NCI-H1436 treated with DMSO at 0.1 percent for 48 hours (cell line): ENCODE measurements around the gene PTPRO.

Experiments used
- DNase-seq: peaks from one replicate; lab custom pipeline; 2025; lab: John Stamatoyannopoulos, UW

PTPRO gene

GRCh38 chr12:15527201-15528080 lies 205.1 kb downstream of the PTPRO start:
- no peak for DNase-seq

GRCh38 chr12:15528666-15529065 lies 206.4 kb downstream of the PTPRO start:
- DNase-seq: no peak

- DNase-seq: no peak
Measured at GRCh38 chr12:15530361-15530760, 208.1 kb downstream of the PTPRO start.

- DNase-seq: no peak
Measured at GRCh38 chr12:15532364-15532977, 210.2 kb downstream of the PTPRO start.

- no peak for DNase-seq
Measured at GRCh38 chr12:15534322-15534721, 212.0 kb downstream of the PTPRO start.

- DNase-seq: no peak
Measured at GRCh38 chr12:15534874-15535273, 212.6 kb downstream of the PTPRO start.

- DNase-seq: no peak
Measured at GRCh38 chr12:15535352-15535781, 213.1 kb downstream of the PTPRO start.

GRCh38 chr12:15536446-15536845 lies 214.1 kb downstream of the PTPRO start:
- no peak for DNase-seq

GRCh38 chr12:15538881-15539280 lies 216.6 kb downstream of the PTPRO start:
- no peak for DNase-seq

GRCh38 chr12:15540005-15540404 lies 217.7 kb downstream of the PTPRO start:
- DNase-seq: no peak

GRCh38 chr12:15540469-15540872 lies 218.2 kb downstream of the PTPRO start:
- no peak for DNase-seq

- DNase-seq: no peak
Measured at GRCh38 chr12:15541996-15542631, 219.8 kb downstream of the PTPRO start.

GRCh38 chr12:15543347-15543746 lies 221.0 kb downstream of the PTPRO start:
- no peak for DNase-seq

- no peak for DNase-seq
Measured at GRCh38 chr12:15544589-15544988, 222.3 kb downstream of the PTPRO start.

- no peak for DNase-seq
Measured at GRCh38 chr12:15545334-15545733, 223.0 kb downstream of the PTPRO start.

GRCh38 chr12:15546102-15546701 lies 223.9 kb downstream of the PTPRO start:
- no peak for DNase-seq

- no peak for DNase-seq
Measured at GRCh38 chr12:15547063-15547462, 224.8 kb downstream of the PTPRO start.

GRCh38 chr12:15547691-15548090 lies 225.4 kb downstream of the PTPRO start:
- no peak for DNase-seq

GRCh38 chr12:15550793-15551192 lies 228.5 kb downstream of the PTPRO start:
- DNase-seq: no peak

GRCh38 chr12:15555446-15555845 lies 233.1 kb downstream of the PTPRO start:
- no peak for DNase-seq

- no peak for DNase-seq
Measured at GRCh38 chr12:15556411-15557102, 234.2 kb downstream of the PTPRO start.
